ENCODE data around the gene PRKG1.
"Not testable (repeated sequence)": the region's sequence is repeated elsewhere in the genome, so short reads cannot be mapped to it uniquely, and the experiment has no call there.

Gene PRKG1

DNA sequence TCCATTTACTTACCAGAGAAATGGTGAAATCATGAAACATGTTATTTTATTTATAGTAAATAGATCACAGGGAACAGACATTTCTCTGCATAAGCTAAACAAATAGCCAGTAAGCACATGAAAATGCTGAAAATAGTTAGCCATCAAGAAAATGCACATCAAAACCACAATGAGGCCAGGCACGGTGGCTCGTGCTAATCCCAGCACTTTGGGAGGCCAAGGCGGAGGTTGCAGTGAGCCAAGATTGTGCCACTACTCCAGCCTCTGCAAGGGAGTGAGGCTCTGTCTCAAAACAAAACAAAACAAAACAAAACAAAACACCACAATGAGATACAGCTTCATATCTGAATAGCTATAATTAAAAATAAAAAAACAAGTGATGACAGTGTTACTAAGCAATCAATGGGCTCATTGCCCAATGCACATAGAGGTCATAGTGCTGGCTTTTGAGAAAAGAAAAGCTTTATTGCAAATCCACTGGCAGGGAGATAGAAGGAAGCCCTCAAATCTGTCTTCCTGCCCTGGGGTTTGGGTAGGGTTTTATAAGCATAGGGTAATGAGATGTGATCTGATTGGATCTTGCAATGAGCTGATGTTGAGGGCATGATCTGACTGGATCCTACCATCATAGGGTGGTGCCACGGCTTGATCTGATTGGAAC lies 608.9 kb downstream of the PRKG1 start:
- no peak for DNase-seq

DNA sequence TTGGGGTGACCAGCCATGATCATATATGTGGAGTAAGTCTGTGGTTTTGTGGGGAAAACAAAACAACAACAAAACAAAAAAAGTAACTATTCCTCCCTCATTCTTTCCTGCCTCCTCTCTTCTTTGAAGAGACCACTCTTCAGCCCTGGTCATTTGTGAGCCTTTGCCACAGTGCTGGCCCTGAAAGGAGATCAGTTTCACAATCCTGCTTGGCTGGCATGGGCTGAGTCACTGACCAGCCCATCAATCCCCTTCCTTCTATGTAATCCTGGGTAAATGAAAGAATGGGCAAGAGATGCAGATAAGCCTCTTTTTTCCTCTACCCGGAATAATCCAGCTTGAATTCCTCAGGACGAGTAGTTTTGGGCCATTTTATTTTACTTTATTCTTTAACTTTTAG lies 611.5 kb downstream of the PRKG1 start:
- DNase-seq: no peak

DNA sequence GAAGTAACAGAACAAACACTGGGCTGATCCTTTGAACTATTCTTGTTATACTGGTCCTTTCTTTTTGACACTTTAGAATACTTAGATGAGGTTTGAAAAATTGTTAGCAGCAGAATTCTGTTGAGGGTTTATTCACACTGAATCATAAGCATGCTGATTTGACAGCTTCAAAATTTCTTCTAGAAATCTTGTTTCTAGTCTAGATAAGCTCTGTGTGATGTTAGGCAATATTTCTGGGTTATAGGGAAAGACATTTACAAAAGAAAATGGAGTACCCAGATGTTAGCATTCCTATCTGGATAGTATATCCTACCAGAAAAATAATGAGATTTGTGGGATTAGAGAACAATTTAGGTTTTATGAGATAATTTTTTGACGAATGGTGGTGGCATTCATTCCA lies 613.0 kb downstream of the PRKG1 start:
- no peak for DNase-seq

- DNase-seq: not testable (repeated sequence)
Observed at GRCh38 chr10:51688826-51689225, 614.5 kb downstream of the PRKG1 start.

GRCh38 chr10:51689536-51689935 lies 615.2 kb downstream of the PRKG1 start:
- DNase-seq: no peak

DNA sequence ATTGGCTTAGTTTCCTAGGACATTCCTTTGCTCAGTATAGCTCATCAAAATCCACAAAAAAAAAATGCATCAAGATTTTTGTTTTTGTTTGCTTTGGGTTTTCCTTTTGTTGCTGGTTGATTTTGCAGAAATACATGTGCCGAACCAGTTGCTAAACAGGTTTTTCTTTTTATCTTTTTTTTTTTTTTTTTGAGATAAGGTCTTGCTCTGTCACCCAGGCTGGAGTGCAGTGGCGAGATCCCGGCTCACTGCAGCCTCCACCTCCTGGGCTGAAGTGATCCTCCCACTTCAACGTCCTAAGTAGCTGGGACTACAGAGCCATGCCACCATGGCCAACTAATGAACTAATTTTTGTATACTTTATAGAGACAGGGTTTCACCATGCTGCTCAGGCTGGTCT lies 616.8 kb downstream of the PRKG1 start:
- DNase-seq: no peak

- no peak for DNase-seq
Observed at GRCh38 chr10:51694086-51694768, 619.9 kb downstream of the PRKG1 start.

DNA sequence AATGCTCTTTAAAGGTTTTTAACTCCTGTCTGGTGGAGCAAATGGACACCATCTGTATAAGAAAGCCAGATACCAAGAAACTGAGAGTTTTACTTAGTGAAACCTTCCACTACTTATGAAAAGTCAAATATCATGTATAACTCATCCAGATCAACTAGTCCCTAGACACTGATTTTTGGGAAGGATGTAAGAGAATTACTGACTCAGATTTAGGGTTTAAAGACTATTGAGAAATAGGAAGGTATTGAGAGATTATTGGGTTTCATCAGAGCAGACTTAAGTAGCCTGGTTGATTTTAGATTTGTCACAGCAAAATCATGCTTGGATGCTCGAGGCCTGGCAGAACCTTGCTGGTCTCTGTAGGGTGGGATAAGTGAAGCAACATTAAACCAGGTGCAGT lies 622.0 kb downstream of the PRKG1 start:
- DNase-seq: no peak

DNA sequence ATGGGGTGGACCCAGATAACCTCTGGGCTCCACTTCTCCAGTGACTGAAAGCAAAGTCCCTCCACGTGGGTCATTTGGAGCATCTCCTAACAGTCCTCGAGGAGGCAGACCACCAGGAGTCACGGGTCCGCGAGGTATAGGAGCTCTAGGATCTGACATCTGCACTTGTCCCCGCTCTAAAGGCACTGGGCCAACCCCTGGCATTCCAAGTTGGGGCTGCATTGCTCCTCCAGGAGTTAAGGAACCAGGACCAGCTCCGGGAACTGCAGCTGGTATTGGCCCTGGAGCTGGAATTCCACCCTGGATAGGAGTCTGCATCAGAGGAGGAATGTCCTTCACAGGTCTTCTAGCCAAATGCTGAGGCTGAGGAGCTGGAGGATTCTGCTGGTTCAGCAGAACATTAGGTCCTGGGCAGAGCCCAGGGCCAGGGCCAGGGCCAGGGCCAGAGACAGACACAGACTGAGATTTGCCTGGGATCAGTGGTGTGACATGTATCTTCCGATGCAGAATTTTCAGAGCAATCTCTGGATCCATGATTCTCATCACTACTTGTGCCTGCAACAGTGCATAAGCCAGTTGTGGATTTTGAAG lies 624.3 kb downstream of the PRKG1 start:
- DNase-seq: no peak

DNA sequence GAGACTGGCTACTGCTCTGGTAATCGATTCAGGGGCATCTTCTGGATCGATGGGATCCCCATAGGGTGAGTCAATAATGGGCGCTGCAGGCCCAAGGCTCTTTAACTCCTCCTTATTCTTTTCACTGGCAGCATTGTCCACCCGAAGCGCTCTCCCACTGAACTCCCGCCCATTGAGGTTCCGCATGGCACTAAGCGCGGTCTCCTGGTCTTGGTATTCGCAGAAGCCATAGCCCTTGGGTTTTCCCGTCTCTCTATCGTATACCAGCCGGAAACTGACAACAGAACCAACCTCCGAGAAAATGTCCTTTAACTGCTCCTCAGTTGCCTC lies 624.8 kb downstream of the PRKG1 start:
- DNase-seq: no peak

GRCh38 chr10:51699475-51700227 lies 625.4 kb downstream of the PRKG1 start, which contains the start of gene CSTF2T:
Gene CSTF2T (minus strand): TSS chr10:51699595. CDS start chr10:51699549, 46 bp downstream.
- DNase-seq: peak; percentile 91

DNA sequence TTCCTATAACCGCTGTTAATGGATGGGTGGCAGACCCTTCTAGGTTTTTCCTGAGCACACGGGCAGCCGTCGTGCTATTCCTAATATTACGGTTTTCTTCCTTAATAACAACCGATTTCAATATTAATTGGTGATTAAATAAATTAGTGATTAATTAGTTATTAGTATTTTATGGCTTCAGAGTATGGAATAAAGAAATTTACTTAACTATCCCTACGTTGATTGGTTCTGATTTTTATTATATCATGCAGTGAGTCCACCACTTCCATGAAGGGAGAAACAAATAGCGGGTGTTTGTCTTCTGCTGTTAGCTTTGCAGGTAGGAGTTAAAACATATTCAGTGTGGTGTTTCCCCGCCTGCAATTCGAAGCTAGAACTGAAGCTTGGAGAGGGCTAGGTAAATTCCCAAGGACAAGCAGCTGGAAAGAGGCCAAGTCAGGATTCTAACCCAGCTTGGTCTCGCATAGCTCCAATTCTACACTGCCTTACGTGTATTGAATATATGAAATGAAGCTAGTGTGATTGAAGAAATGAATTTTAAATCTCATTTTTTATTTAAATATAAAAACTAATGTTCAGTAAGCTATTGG lies 626.0 kb downstream of the PRKG1 start:
- peak; percentile 20 for DNase-seq

- DNase-seq: no peak
Observed at GRCh38 chr10:51705774-51706173, 631.5 kb downstream of the PRKG1 start.

- no peak for DNase-seq
Observed at GRCh38 chr10:51706225-51706624, 631.9 kb downstream of the PRKG1 start.

GRCh38 chr10:51707392-51707791 lies 633.1 kb downstream of the PRKG1 start:
- DNase-seq: no peak

GRCh38 chr10:51707821-51708424 lies 633.6 kb downstream of the PRKG1 start:
- DNase-seq: no peak

DNA sequence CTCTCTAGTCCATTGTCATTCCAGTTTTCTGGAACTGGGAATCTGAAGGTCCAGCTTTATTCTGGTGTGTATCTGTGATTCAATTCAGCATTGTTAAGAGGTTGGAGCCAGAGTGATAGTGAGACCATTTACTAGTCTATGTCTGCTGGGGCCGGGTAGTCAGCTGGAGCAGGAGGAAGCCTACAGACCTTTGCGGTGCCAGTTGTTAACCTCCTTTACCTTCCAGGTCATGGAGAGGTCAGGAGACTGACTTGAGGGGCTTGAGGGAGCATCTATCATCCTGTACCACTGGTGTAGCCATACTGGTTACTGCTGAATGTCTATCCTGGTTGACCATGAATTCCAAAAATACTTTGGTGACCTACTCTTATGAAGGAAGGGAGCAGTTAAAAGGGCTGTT lies 634.3 kb downstream of the PRKG1 start:
- DNase-seq: no peak

DNA sequence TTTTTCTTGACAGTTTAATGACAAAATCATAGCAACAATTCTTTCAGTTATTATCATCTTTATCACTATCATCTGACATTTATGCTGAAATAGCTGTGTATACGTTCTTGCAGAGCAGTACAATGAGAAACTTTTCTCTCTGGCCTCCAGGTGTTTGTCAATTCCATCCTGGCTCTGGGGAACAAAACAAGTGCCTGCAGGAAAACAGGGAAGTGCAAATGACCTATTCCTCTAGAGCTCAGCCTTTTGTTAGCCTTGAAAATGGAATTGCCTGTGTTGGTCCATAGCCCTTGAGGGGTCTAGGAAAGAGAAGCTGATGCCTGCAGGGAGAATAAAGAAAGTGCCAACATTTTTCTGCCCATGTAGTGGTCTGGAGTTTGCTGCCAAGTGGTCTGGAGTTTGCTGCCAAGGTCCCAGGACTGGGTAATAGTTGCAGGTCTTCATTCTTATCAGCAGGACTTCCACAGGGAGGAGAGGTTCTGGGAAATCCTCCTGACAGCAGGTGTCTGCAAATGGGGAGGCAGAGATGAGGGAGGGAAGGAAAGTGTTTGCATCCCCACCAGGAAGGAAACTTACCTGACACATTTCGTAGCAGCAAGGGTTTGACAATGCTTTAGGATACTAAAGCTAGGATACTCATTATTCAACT lies 635.2 kb downstream of the PRKG1 start:
- no peak for DNase-seq

- no peak for DNase-seq
Observed at GRCh38 chr10:51711519-51711891, 637.2 kb downstream of the PRKG1 start.

DNA sequence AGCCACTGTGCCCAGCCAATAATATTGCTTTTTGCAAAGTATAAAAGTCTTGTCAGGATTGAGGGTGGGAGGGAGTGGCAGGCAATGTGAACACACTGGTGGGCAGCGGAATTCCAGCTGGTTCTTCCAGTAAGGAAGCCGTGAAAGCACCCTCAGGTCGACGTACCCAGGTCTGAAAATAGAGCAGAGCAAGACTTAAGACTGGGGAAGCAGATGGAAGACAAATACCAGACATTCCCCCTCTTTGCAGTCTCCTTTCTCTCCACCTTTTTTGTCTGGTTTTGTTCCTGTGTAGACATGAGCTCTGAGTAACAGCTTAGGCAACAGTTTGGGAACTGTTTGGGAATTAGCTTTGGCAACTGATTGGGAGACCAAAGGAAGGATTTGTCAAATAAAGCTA lies 642.7 kb downstream of the PRKG1 start:
- DNase-seq: no peak

DNA sequence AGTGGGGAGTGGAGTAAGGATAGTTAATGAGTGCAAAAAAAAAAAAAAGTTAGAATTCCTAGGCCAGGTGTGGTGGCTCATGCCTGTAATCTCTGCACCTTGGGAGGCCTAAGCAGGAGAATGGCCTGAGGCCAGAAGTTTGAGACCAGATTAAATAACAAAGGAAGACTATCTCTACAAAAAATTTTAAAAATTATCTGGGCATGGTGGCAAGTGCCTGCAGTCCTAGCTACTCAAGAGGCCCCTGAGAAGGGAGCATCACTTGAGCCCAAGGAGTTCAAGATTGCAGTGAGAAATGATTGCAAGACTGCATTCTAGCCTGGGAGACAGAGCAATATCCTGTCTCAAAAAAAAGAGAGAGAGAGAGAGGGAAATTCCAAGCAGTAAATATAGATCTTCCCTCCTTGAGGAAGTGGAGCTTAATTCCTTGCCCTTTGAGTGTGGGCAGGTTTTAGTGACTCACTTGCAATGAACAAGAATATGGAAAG lies 644.6 kb downstream of the PRKG1 start:
- no peak for DNase-seq

- DNase-seq: no peak
Observed at GRCh38 chr10:51724038-51724437, 649.8 kb downstream of the PRKG1 start.
